GM21367 (cell line): ENCODE measurements around the gene TCAP.
"Not testable (repeated sequence)": the region's sequence is repeated elsewhere in the genome, so short reads cannot be mapped to it uniquely, and the experiment has no call there.

Experiments used
- ATAC-seq: cut with Tn5 transposase; IDR thresholded peaks from one replicate; pipeline ENCODE4 v1.9.1; 2021; ENCODE audit not compliant: unreplicated experiment

Gene TCAP

GRCh38 chr17:39702901-39703893 is 38.0 kb downstream of the TCAP start:
- ATAC-seq: no peak

- no peak for ATAC-seq
Observed at GRCh38 chr17:39703913-39704312, 38.8 kb downstream of the TCAP start.

- ATAC-seq: no peak
Observed at GRCh38 chr17:39704821-39705551, 39.8 kb downstream of the TCAP start.

DNA sequence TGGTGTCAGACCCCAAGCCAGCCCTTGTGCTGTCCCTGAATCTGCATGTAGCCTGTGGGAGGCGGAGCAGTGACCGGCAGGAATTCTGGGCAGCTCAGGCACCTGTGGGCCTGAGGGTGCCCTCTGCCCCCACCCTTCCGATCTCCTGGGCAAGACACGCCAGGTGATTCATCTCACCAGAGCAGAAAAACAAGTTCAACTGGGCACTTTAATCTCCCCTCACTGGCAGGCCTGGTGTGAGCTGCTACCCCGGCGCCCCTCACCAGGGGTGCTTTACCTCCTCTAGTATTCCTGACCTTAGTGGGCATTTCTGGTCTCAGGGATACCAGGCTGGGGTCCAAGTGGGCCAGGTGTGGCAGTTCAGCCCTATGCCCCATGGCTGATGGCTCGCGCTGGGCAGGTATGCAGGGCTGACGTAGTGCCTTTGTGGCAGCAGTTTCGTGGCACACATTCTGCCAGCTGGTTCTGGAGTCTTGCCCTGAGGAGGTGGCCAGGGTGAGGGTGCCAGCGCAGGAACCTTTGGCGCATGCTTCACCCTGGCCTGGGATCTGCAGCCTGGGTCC is 40.7 kb downstream of the TCAP start:
- no peak for ATAC-seq

- no peak for ATAC-seq
Observed at GRCh38 chr17:39706383-39706782, 41.2 kb downstream of the TCAP start.

GRCh38 chr17:39706921-39707337 is 41.8 kb downstream of the TCAP start:
- ATAC-seq: no peak

GRCh38 chr17:39709319-39709997 is 44.3 kb downstream of the TCAP start:
- ATAC-seq: no peak

DNA sequence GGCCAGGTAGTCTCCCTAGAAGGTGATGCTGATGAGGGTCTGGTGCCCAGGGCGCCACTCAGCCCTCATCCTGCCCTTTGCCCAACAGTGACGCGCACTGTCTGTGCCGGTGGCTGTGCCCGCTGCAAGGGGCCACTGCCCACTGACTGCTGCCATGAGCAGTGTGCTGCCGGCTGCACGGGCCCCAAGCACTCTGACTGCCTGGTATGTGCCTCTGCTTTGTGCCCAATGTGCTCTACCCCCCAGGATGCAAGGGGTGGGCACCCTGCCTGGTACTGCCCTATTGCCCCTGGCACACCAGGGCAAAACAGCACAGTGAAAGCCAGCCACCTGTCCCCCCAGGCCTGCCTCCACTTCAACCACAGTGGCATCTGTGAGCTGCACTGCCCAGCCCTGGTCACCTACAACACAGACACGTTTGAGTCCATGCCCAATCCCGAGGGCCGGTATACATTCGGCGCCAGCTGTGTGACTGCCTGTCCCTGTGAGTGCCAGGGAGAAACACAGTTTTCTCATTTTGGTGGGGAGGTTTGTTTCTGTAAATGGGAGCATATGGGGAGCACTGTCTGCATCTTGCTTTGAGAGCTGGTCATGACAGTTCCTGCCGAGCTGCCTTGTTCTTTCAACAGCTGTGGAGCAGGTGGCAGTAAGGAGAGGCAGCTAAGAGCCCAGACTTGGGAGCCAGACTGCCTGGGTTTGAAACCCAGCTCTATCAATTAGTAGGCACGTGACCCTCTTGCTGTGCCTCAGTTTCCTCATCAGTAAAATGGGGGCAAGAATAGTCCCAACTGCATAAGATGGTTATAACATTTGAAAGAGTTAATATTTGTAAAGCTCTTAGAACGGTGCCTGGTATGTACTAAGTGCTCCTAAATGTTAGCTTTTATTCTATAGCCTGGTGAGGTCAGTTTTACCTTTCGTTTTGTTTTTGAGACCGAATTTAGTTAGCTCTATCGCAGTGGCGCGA is 45.1 kb downstream of the TCAP start:
- no peak for ATAC-seq

- ATAC-seq: not testable (repeated sequence)
Observed at GRCh38 chr17:39711071-39711470, 45.9 kb downstream of the TCAP start.

DNA sequence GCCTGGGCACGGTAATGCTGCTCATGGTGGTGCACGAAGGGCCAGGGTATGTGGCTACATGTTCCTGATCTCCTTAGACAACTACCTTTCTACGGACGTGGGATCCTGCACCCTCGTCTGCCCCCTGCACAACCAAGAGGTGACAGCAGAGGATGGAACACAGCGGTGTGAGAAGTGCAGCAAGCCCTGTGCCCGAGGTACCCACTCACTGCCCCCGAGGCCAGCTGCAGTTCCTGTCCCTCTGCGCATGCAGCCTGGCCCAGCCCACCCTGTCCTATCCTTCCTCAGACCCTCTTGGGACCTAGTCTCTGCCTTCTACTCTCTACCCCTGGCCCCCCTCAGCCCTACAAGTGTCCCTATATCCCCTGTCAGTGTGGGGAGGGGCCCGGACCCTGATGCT is 46.7 kb downstream of the TCAP start:
- ATAC-seq: no peak

GRCh38 chr17:39714234-39714633 is 49.1 kb downstream of the TCAP start:
- no peak for ATAC-seq

- ATAC-seq: no peak
Observed at GRCh38 chr17:39715375-39716072, 50.4 kb downstream of the TCAP start.
